Dedifferentiated amniotic fluid mesenchymal stem cell (primary cell): Measurements from ENCODE around the gene LRRC3C.

Source experiments
- DNase-seq: peaks from one replicate; pipeline ENCODE4 v3.0.0-alpha.2; 2016; ENCODE audit errors: extremely low spot score

LRRC3C gene

DNA sequence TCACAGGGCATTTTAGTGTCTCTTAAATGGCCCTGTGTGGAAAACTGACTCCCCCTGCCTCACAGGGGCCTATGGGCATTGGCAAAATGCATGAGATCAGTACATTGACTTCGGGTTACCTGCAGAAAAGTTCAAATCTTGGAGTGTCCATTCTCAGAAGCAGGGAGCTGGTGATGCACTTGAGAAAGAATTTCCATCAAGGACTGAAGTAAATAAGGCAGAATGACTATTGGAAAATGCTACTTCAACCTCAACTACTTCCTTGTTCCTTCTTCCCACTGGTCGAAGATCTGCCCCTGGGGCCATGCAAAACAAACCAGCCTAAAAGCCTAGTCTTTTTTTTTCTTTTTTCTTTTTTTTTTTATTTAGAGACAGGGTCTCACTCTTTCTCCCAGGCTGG is 21.5 kb downstream of the LRRC3C start:
- no peak for DNase-seq

DNA sequence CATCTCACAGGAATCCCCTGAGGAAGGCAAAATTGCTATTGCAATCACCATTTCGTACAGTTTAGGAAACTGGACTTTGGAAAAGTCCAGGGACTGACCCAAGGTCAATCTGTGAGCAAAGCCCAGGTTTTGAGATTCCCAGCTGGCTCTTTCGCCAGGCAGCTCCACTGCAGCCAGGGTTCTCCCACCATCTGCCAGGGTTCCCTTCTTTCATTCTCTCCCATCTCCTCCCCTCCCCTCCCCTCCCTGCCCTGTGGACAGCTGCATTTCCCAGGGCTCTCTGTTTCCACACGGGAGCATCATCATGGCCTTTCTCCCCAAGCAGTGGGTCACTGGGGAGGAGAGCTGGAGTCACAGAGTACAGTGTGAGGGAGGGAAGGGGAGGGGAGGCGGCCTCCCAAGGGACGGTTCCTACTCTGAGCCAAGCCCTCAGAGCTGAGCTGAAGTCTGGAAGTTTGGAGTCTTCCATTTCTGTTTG is 23.4 kb downstream of the LRRC3C start:
- DNase-seq = no peak

GRCh38 chr17:39951924-39952679 is 24.6 kb downstream of the LRRC3C start:
- DNase-seq = no peak

- peak; percentile 88 for DNase-seq
These were observed 25.3 kb downstream of the LRRC3C start for GRCh38 chr17:39952680-39953470.

GRCh38 chr17:39953471-39953888 is 25.9 kb downstream of the LRRC3C start:
- no peak for DNase-seq

DNA sequence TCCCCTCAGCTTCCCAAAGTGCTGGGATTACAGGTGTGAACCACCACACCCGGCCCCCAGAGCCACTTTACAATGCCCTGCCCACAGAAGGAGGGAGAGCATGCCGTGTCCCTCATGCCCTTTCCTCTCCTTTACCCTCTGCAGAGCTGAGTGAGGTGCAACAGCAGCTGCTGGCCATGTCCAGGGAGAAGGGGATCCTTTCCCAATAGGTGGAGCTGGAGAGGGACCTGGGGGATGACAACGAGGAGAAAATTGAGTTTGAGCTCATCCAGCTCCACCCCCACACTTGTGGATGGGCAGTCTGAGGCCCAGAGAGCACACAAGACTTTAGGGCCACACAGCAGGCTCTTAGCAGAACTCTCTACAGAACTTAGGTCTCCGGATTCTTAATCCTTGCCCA is 27.3 kb downstream of the LRRC3C start:
- DNase-seq = no peak

GRCh38 chr17:39955726-39956225 is 28.2 kb downstream of the LRRC3C start:
- no peak for DNase-seq

GRCh38 chr17:39960524-39961041 is 33.1 kb downstream of the LRRC3C start:
- DNase-seq = no peak

DNA sequence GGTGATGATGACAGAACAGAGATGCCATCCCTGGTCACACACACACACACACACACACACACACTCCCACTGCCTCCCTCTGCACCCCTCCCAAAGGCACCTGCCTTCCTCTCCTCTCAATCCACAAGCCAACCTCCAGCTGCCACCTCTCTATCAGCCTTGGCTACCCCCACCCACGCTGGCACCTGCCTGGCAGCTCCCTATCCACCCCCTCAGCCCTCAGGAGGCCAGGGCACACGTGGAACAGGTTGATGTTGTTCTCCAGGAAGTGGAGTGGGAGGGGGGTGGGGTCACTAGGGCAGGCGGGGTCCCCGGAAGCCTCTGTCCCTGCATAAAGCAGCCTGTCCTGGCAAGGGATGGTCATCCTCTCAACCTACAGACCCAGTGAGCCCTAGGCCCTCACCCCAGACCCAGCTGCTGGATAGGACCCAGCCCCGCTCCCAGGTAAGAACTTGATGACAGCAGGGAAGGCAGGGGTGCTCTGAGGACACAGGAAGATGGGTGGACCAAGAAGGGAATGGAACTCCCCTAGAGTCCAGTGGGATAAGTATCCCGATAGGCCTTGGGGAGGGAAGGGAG is 35.2 kb downstream of the LRRC3C start, which contains the start of gene GSDMA:
Gene GSDMA, plus strand, starts transcription at position 363 of the 579 bp plus-strand sequence. CDS start 2,684 bp downstream, outside the sequence.
- no peak for DNase-seq

DNA sequence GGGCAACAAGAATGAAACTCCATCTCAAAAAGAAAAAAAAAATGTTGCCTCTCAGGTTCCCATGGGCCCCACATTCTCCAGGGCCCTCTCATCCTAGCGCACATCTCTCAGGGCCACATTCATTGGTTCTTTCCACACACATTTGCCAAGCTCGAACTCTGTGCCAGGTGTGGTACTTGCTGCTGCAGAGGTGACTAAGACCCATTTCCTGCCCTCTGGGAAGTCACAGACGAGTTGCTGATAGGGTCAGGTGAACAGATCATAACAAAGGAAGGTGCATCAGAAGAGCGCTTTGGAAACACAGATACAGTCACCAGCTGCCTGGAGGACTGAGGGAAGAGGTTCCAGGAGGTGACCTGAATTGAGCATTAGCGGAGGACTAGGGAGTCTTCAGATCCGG is 36.3 kb downstream of the LRRC3C start:
- no peak for DNase-seq

- DNase-seq = no peak
These were observed 37.6 kb downstream of the LRRC3C start for GRCh38 chr17:39965017-39965699.

DNA sequence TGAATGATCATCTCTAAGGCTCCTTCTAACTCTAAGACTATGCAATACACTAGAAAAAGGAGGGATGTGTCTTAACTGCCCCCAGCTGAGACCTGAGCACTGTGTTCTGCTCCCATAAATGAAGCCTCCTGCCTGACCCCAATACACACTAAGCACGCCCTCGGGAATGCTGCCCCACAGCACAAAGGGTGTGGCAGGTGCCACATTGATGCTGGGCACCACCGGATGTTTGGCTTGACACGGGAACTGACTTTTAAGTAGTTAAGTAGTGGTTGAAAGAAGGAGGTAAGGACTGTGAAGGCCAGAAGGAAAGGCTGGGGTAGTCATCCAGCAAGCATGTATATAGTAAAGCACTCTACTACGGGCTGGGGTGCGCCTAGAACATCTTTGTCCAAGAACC is 39.2 kb downstream of the LRRC3C start:
- no peak for DNase-seq

- no peak for DNase-seq
These were observed 41.2 kb downstream of the LRRC3C start for GRCh38 chr17:39968761-39969160.

GRCh38 chr17:39969375-39969774 is 41.8 kb downstream of the LRRC3C start:
- no peak for DNase-seq

- no peak for DNase-seq
These were observed 42.7 kb downstream of the LRRC3C start for GRCh38 chr17:39970157-39970692.

- DNase-seq = no peak
These were observed 43.6 kb downstream of the LRRC3C start for GRCh38 chr17:39971076-39971603.

DNA sequence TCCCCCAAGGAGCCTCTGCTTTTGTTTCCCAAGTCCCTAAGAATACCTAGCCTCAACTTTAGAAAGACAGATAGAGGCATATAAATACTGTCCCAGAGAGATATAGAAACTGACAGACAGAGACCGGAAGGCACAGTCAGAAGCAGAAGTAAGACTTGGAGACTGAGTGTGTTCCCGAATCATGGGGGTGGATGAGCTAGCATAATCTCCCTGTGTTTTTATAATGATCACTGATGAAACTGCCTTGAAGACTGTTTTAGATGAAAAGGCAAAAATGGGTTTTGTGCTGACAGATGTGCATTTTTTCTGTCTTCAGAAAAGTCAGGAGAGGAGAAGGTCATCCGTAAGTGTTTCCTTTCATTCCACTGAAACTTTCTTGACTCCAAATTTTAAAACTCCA is 44.7 kb downstream of the LRRC3C start:
- no peak for DNase-seq

GRCh38 chr17:39973496-39973895 is 46.0 kb downstream of the LRRC3C start:
- no peak for DNase-seq

DNA sequence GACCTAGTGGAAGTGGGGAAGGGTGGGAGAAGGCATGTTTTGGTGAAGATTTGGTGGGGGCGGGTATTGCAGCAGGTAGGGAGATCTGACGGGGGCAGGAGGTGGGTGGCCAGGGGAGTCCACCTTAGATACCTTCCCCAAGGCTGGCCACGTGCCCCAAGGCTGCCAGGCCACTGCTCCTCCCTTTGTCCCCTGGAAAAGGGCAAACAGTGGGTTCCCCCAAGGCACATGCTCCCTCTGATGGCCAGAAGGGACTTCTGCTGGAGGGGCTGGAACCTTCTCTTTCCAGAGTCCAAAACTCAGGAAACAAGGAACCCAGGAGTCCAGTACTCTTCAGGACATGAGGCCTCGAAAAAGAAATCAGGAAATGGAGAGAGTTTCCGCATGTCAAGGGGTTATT is 46.9 kb downstream of the LRRC3C start:
- no peak for DNase-seq

- no peak for DNase-seq
These were observed 48.3 kb downstream of the LRRC3C start for GRCh38 chr17:39975801-39976200.
